HEK293 (cell line): ENCODE data around the gene PIERCE2.
"Not testable (repeated sequence)": the region's sequence is repeated elsewhere in the genome, so short reads cannot be mapped to it uniquely, and the experiment has no call there.

Experiments used
- REST ChIP-seq: fragments of 450-650 bp; formaldehyde crosslinking; IDR thresholded peaks from 2 replicates; pipeline ENCODE4 v1.5.1; 2016; ENCODE audit warnings: missing biosample characterization, missing genetic modification characterization
- ZSCAN23 ChIP-seq: fragments of 450-650 bp; formaldehyde crosslinking; IDR thresholded peaks from 2 replicates; pipeline ENCODE4 v1.5.1; 2016; ENCODE audit warnings: missing biosample characterization, missing genetic modification characterization

DNA sequence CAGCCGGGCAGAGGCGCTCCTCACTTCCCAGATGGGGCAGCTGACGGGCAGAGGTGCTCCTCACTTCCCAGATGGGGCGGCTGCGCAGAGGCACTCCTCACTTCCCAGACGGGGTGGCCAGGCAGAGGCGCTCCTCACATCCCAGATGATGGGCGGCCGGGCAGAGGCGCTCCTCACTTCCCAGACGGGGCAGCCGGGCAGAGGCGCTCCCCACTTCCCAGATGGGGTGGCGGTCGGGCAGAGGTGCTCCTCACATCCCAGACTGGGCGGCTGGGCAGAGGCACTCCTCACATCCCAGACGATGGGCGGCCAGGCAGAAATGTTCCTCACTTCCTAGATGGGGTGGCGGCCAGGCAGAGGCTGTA lies 38.7 kb downstream of the PIERCE2 start:
- TF ChIP-seq REST, ZSCAN23 (tag by site-specific recombination): not testable (repeated sequence)
